A549 (cell line): Measurements from ENCODE around the gene PPARA. TPM values are rescaled to one million over a fixed set of nuclear protein-coding genes. Genes with fewer than 3 reads are reported as not detected.
A peak's percentile ranks its signal among the peaks of the same experiment; 100 is the strongest.

Source experiments
- ATAC-seq, 2 experiments: fragments of 200-7000 bp in 1 of 2; fragments of >200 bp in 1 of 2; cut with Nextera tagmentation in 1 of 2; cut with Tn5 transposase in 1 of 2; 3 replicates each; pipeline versions ENCODE4 v1.8.0 to v1.9.1; 2018 to 2020; ENCODE audit warnings: mild to moderate bottlenecking in 1 of 2, moderate library complexity in 1 of 2
- CTCF ChIA-PET: fragments of 300-600 bp; sonication (Branson Sonifier 250); formaldehyde crosslinking; extraction: SDS; loops from one replicate; lab custom pipeline; 2021; ENCODE audit warnings: antibody characterized with exemption, inconsistent platforms; lab: Yijun Ruan, JAX
- POLR2A ChIA-PET: fragments of 350-600 bp; formaldehyde crosslinking; extraction: SDS; loops from one replicate; lab custom pipeline; 2021; ENCODE audit warnings: antibody characterized with exemption, inconsistent platforms; lab: Yijun Ruan, JAX
- DNase-seq, 2 experiments: peaks; one replicate each; pipeline versions ENCODE4 v3.0.0 to v3.0.0-alpha.2; 2011 to 2016; ENCODE audit warnings: low read depth in 1 of 2, low spot score in 1 of 2
- FAIRE-seq: peaks from 2 replicates; lab custom pipeline; 2011; peaks lifted over from hg19 to GRCh38; lab: Jason Lieb, UNC
- H3K27ac ChIP-seq, 2 experiments: fragments of >200 bp; sonication (Bioruptor Twin); formaldehyde crosslinking; 3 replicates each; pipeline ENCODE4 v1.5.1; 2016 to 2017
- H3K4me1 ChIP-seq: fragments of >200 bp; sonication (Bioruptor Twin); formaldehyde crosslinking; 3 replicates; pipeline ENCODE4 v1.6.1; 2016
- H3K4me2 ChIP-seq: fragments of >200 bp; sonication (Bioruptor Twin); formaldehyde crosslinking; 3 replicates; pipeline ENCODE4 v1.6.1; 2016
- H3K4me3 ChIP-seq: fragments of >200 bp; sonication (Bioruptor Twin); formaldehyde crosslinking; 3 replicates; pipeline ENCODE4 v1.5.1; 2016
- H3K9me3 ChIP-seq: fragments of >200 bp; sonication (Bioruptor Twin); formaldehyde crosslinking; 3 replicates; pipeline ENCODE4 v1.6.1; 2016
- CHD2 ChIP-seq: fragments of 150-350 bp; IDR thresholded peaks from 2 replicates; pipeline ENCODE4 v1.6.1; 2014; ENCODE audit warnings: low read length; ENCODE audit not compliant: partially characterized antibody
- CHD4 ChIP-seq: fragments of 200-600 bp; sonication (generic); IDR thresholded peaks from 2 replicates; pipeline ENCODE4 v1.6.1; 2016; ENCODE audit warnings: antibody characterized with exemption, mild to moderate bottlenecking, borderline replicate concordance
- ESRRA ChIP-seq: fragments of 150-350 bp; IDR thresholded peaks from 2 replicates; pipeline ENCODE4 v1.6.1; 2014; ENCODE audit warnings: mild to moderate bottlenecking, low read length, borderline replicate concordance
- FOSL2 ChIP-seq, 2 experiments: fragments of 450-650 bp in 1 of 2; fragments of >200 bp in 1 of 2; sonication (Bioruptor Twin) in 1 of 2; formaldehyde crosslinking; IDR thresholded peaks; 2 replicates each; pipeline versions ENCODE4 v1.5.0 to v1.6.1; 2016 to 2020; ENCODE audit warnings: mild to moderate bottlenecking in 1 of 2, moderate library complexity in 1 of 2
- FOXS1 ChIP-seq: fragments of 250-450 bp; sonication (Bioruptor Pico); IDR thresholded peaks from 2 replicates; pipeline ENCODE4 v1.5.0; 2020; ENCODE audit warnings: mild to moderate bottlenecking, moderate library complexity
- HMGXB4 ChIP-seq: fragments of 250-450 bp; sonication (Bioruptor Pico); IDR thresholded peaks from 2 replicates; pipeline ENCODE4 v1.5.0; 2021; ENCODE audit warnings: mild to moderate bottlenecking, moderate library complexity, borderline replicate concordance
- HOXB5 ChIP-seq: fragments of 250-450 bp; sonication (Bioruptor Pico); IDR thresholded peaks from 2 replicates; pipeline ENCODE4 v1.5.0; 2020; ENCODE audit warnings: mild to moderate bottlenecking, moderate library complexity
- JUN ChIP-seq, 2 experiments: fragments of >200 bp; sonication (Bioruptor Twin); formaldehyde crosslinking; IDR thresholded peaks; 2 replicates in 1 of 2; 3 replicates in 1 of 2; pipeline ENCODE4 v1.6.1; 2016 to 2017
- JUNB ChIP-seq: fragments of >200 bp; sonication (Bioruptor Twin); formaldehyde crosslinking; IDR thresholded peaks from 2 replicates; pipeline ENCODE4 v1.6.1; 2016
- KDM1A ChIP-seq: fragments of 200-600 bp; sonication (generic); IDR thresholded peaks from 2 replicates; pipeline ENCODE4 v1.6.1; 2016; ENCODE audit warnings: low read depth, mild to moderate bottlenecking
- KDM5A ChIP-seq: fragments of 200-600 bp; sonication (generic); IDR thresholded peaks from 2 replicates; pipeline ENCODE4 v1.6.1; 2016; ENCODE audit warnings: antibody characterized with exemption, mild to moderate bottlenecking
- MAX ChIP-seq: IDR thresholded peaks from 2 replicates; pipeline ENCODE4 v1.6.1; 2012
- NFE2L2 ChIP-seq: fragments of 150-350 bp; conservative IDR thresholded peaks from 2 replicates; pipeline ENCODE4 v1.6.1; 2014; ENCODE audit warnings: low read length
- NPAS2 ChIP-seq: fragments of 250-450 bp; sonication (Bioruptor Pico); IDR thresholded peaks from 2 replicates; pipeline ENCODE4 v1.8.0; 2022; ENCODE audit warnings: mild to moderate bottlenecking, moderate library complexity, borderline replicate concordance
- PBX3 ChIP-seq: IDR thresholded peaks from 2 replicates; pipeline ENCODE4 v1.6.1; 2012
- PHF8 ChIP-seq: fragments of 200-600 bp; sonication (generic); IDR thresholded peaks from 2 replicates; pipeline ENCODE4 v1.6.1; 2016; ENCODE audit warnings: low read depth, mild to moderate bottlenecking, antibody characterized with exemption, moderate library complexity, borderline replicate concordance
- POLR2A ChIP-seq: IDR thresholded peaks from 2 replicates; pipeline ENCODE4 v1.6.1; 2012; ENCODE audit warnings: mild to moderate bottlenecking, low read length
- RARB ChIP-seq: fragments of 250-450 bp; sonication (Bioruptor Pico); IDR thresholded peaks from 2 replicates; pipeline ENCODE4 v1.8.0; 2021; ENCODE audit warnings: mild to moderate bottlenecking, moderate library complexity
- RNF2 ChIP-seq: fragments of 200-600 bp; sonication (generic); IDR thresholded peaks from 2 replicates; pipeline ENCODE4 v1.6.1; 2016; ENCODE audit warnings: low read depth, mild to moderate bottlenecking, antibody characterized with exemption, moderate library complexity, borderline replicate concordance
- TP53 ChIP-seq: fragments of 250-450 bp; sonication (Bioruptor Pico); IDR thresholded peaks from 2 replicates; pipeline ENCODE4 v1.5.0; 2021; ENCODE audit warnings: mild to moderate bottlenecking, moderate library complexity
- USF2 ChIP-seq: fragments of 450-650 bp; IDR thresholded peaks from 2 replicates; pipeline ENCODE4 v1.6.1; 2014; ENCODE audit warnings: antibody characterized with exemption
- ZFP36 ChIP-seq: fragments of 450-650 bp; IDR thresholded peaks from 2 replicates; pipeline ENCODE4 v1.6.1; 2014; ENCODE audit warnings: borderline replicate concordance; ENCODE audit not compliant: partially characterized antibody
- WGBS: methylation state at CpG from one replicate; pipeline ENCODE4 v1.1.6; 2017; ENCODE audit errors: missing lambda C conversion rate; 5-methylcytosine and 5-hydroxymethylcytosine counted together
- polyA plus RNA-seq, 4 experiments: library from polyadenylated mRNA; depleted of rRNA in 3 of 4; stranded (reverse); fragments of >200 nt; fragmentation: RNase III in 1 of 4; extraction: RNeasy Plus Mini Kit Qiagen cat#74134 plus additional on column Dnase treatment in 1 of 4; gene quantifications; 2 replicates in 3 of 4; 3 replicates in 1 of 4; pipeline ENCODE4 v1.2.3, GENCODE V29; 2011 to 2017

The PPARA gene
- polyA plus RNA-seq, 2 of the 4 experiments (the other 2 are of a cell fraction): 2.6 to 2.8 TPM

- POLR2A ChIA-PET: interaction anchor here (0.6 to 1.2 kb wide), 6 partner anchors 8 to 183 kb away, joined by 3 to 6 read pairs (median 3); partner anchors contain the start of gene CDPF1
These were observed 117.3 kb downstream of the PPARA start, which contains the start of gene TTC38 for GRCh38 chr22:46267431-46268279. Gene TTC38 (plus strand): TSS chr22:46268008. CDS start chr22:46268040, 32 bp downstream.

GRCh38 chr22:46269564-46269963 lies 119.2 kb downstream of the PPARA start:
- FAIRE-seq (no peak), DNase-seq (no peak), ATAC-seq (no peak)
- TF ChIP-seq RNF2: no peak
- TF ChIP-seq HOXB5 (CRISPR knock-in tag): no peak
- no peak for TF ChIP-seq FOSL2 (IDR thresholded peaks at IDR 0.05)
- TF ChIP-seq FOSL2 (CRISPR knock-in tag; IDR thresholded peaks at IDR 0.05): no peak
- no peak for TF ChIP-seq KDM5A
- no peak for TF ChIP-seq ESRRA
- TF ChIP-seq CHD4: no peak
- H3K27ac ChIP-seq: no peak overlapping the region
- CTCF ChIA-PET: interaction anchor here (0.6 to 1.6 kb wide), 2 partner anchors 75 to 263 kb away, joined by 5 to 6 read pairs; no protein-coding TSS in a partner anchor
- peak overlapping the region; percentile 95; the same call in 1 of the 3 replicates for H3K4me2 ChIP-seq
- H3K4me3 ChIP-seq: no peak overlapping the region
- POLR2A ChIA-PET: no interaction called here
- peaks cover 18% of the 10 kb centered on the region; the same call in 1 of the 3 replicates for H3K4me1 ChIP-seq
- WGBS: 84% methylated on average over 9 of the region's 11 CpGs
- peaks cover 6% of the 10 kb centered on the region; the same call in 1 of the 3 replicates for H3K9me3 ChIP-seq

More at GRCh38 chr22:46267431-46268279, 117.3 kb downstream of the PPARA start, which contains the start of gene TTC38:
- WGBS: 4% methylated on average over 8 of the region's 74 CpGs
- Histone ChIP-seq H3K9me3 (peaks cover 6% of the 10 kb centered on the region; the same call in 1 of the 3 replicates), H3K4me1 (peaks cover 18% of the 10 kb centered on the region; the same call in 1 of the 3 replicates), H3K4me2 (peak within 1 kb of the TSS; percentile 95), H3K27ac (peak within 1 kb of the TSS; percentile 82 to 95), H3K4me3 (peak within 1 kb of the TSS; percentile 76)
- no peak for TF ChIP-seq HOXB5 (CRISPR knock-in tag)
- peak; percentile 15 to 52; a peak in 2 of 5 replicates for TF ChIP-seq JUN (IDR thresholded peaks at IDR 0.05)
- TF ChIP-seq KDM5A: peak; percentile 38; the same call in 1 of the 2 replicates
- TF ChIP-seq PHF8: peak; percentile 88
- TF ChIP-seq FOXS1: no peak
- TF ChIP-seq ESRRA: no peak
- TF ChIP-seq POLR2A: peak; percentile 53
- peak; percentile 35; the same call in 1 of the 2 replicates for TF ChIP-seq MAX
- CTCF ChIA-PET: interaction anchor here (1.2 to 2.1 kb wide), 4 partner anchors 124 to 272 kb away, joined by 3 to 5 read pairs (median 4); no protein-coding TSS in a partner anchor
- FAIRE-seq: no peak
- ATAC-seq: peak; percentile 98
- DNase-seq: peak; percentile 77 to 87

- FAIRE-seq: no peak
- DNase-seq: no peak
- TF ChIP-seq HMGXB4 (CRISPR knock-in tag) (no peak), NPAS2 (no peak), POLR2A (no peak), KDM1A (no peak), ZFP36 (no peak), TP53 (CRISPR knock-in tag) (no peak), HOXB5 (CRISPR knock-in tag) (no peak), ESRRA (no peak), JUN (IDR thresholded peaks at IDR 0.05) (no peak), JUNB (no peak), RNF2 (no peak), USF2 (no peak), PBX3 (no peak), CHD2 (no peak), NFE2L2 (no peak), RARB (CRISPR knock-in tag) (no peak)
- no peak overlapping the region for H3K27ac ChIP-seq
- ChIA-PET POLR2A (no interaction called here), CTCF (no interaction called here)
- no peak overlapping the region for H3K4me3 ChIP-seq
- 92% methylated on average over 8 of the region's 8 CpGs for WGBS
- H3K4me2 ChIP-seq: no peak overlapping the region
- H3K9me3 ChIP-seq: no peaks in the 10 kb centered on the region
- peaks cover 13% of the 10 kb centered on the region; the same call in 1 of the 3 replicates for H3K4me1 ChIP-seq
- no peak for ATAC-seq
These were observed 121.9 kb downstream of the PPARA start for GRCh38 chr22:46272196-46272595.
